Kasumi-1 (cell line): ENCODE results near the gene BEST1.

ENCODE experiments used
- DNase-seq, 2 experiments: peaks; one replicate each; lab custom pipeline; 2025; lab: John Stamatoyannopoulos, UW

BEST1 gene

GRCh38 chr11:61916737-61917333 is 33.3 kb upstream of the BEST1 start:
- DNase-seq: no peak

- DNase-seq: no peak
These were observed 32.6 kb upstream of the BEST1 start, which contains the start of gene RAB3IL1 for GRCh38 chr11:61917334-61918109. Gene RAB3IL1 (minus strand): TSS chr11:61917566. CDS start chr11:61917367, 199 bp downstream.

GRCh38 chr11:61918251-61918937 is 31.8 kb upstream of the BEST1 start:
- DNase-seq: no peak

- no peak for DNase-seq
These were observed 31.0 kb upstream of the BEST1 start for GRCh38 chr11:61918938-61919704.

GRCh38 chr11:61919705-61920631 is 30.2 kb upstream of the BEST1 start:
- no peak for DNase-seq

GRCh38 chr11:61921446-61921845 is 28.7 kb upstream of the BEST1 start:
- no peak for DNase-seq

GRCh38 chr11:61922539-61922938 is 27.6 kb upstream of the BEST1 start:
- DNase-seq: peak; percentile 98

GRCh38 chr11:61923166-61924063 is 26.7 kb upstream of the BEST1 start:
- peak; percentile 13 to 39 for DNase-seq

GRCh38 chr11:61924064-61924455 is 26.1 kb upstream of the BEST1 start:
- DNase-seq: no peak

GRCh38 chr11:61925736-61926135 is 24.4 kb upstream of the BEST1 start:
- DNase-seq: no peak

GRCh38 chr11:61926235-61926634 is 23.9 kb upstream of the BEST1 start:
- DNase-seq: no peak

GRCh38 chr11:61927501-61927900 is 22.6 kb upstream of the BEST1 start:
- no peak for DNase-seq

GRCh38 chr11:61928606-61929005 is 21.5 kb upstream of the BEST1 start:
- DNase-seq: no peak

- DNase-seq: no peak
These were observed 19.2 kb upstream of the BEST1 start for GRCh38 chr11:61930933-61931332.

GRCh38 chr11:61935861-61936260 is 14.3 kb upstream of the BEST1 start:
- no peak for DNase-seq

GRCh38 chr11:61940466-61940865 is 9.7 kb upstream of the BEST1 start:
- no peak for DNase-seq

- no peak for DNase-seq
These were observed 5.0 kb upstream of the BEST1 start for GRCh38 chr11:61945191-61945590.

GRCh38 chr11:61946894-61947293 is 3.3 kb upstream of the BEST1 start:
- DNase-seq: no peak

- peak; percentile 75 to 85 for DNase-seq
These were observed 2.5 kb upstream of the BEST1 start for GRCh38 chr11:61947486-61948210.
